PC-9 (cell line): Measurements from ENCODE around the gene BAG1. TPM values are rescaled to one million over a fixed set of nuclear protein-coding genes. Genes with fewer than 3 reads are reported as not detected.
A peak's percentile ranks its signal among the peaks of the same experiment; 100 is the strongest.

ENCODE experiments used
- BruUV-seq: library from RNA; stranded (reverse); fragments of 400-500 nt; replicated peaks from 2 replicates; lab custom pipeline; 2021; lab: Mats Ljungman, UMichigan
- CTCF ChIA-PET: fragments of 300-600 bp; sonication (Branson Sonifier 250); formaldehyde crosslinking; loops from one replicate; lab custom pipeline; 2022; ENCODE audit warnings: antibody characterized with exemption; lab: Charles Lee
- POLR2A ChIA-PET: fragments of 300-600 bp; sonication (Branson Sonifier 250); formaldehyde crosslinking; loops from one replicate; lab custom pipeline; 2022; ENCODE audit warnings: antibody characterized with exemption; ENCODE audit not compliant: unreplicated experiment; lab: Charles Lee
- DNase-seq, 2 experiments: peaks; one replicate each; pipeline versions ENCODE4 v3.0.0 to v3.0.0-alpha.2; 2015 to 2022; ENCODE audit warnings: mixed read lengths in 1 of 2
- H2AFZ ChIP-seq: fragments of 200-600 bp; sonication (generic); 2 replicates; pipeline ENCODE4 v1.8.1; 2017; ENCODE audit warnings: antibody characterized with exemption
- H3F3A ChIP-seq: fragments of 200-600 bp; sonication (generic); 2 replicates; pipeline ENCODE4 v1.8.1; 2017; ENCODE audit warnings: antibody characterized with exemption, mild to moderate bottlenecking, low read depth; ENCODE audit not compliant: insufficient read depth
- H3K27ac ChIP-seq: fragments of 200-600 bp; sonication (generic); 2 replicates; pipeline ENCODE4 v1.6.1; 2016; ENCODE audit warnings: mixed run types
- H3K27me3 ChIP-seq: fragments of 200-600 bp; sonication (generic); 2 replicates; pipeline ENCODE4 v1.6.1; 2016; ENCODE audit warnings: low read depth, mixed run types; ENCODE audit not compliant: insufficient read depth
- H3K36me3 ChIP-seq: fragments of 200-600 bp; sonication (generic); 2 replicates; pipeline ENCODE4 v1.6.1; 2016; ENCODE audit warnings: low read depth, mixed run types
- H3K4me1 ChIP-seq: fragments of 200-600 bp; sonication (generic); replicated peaks from 2 replicates; pipeline ENCODE4 v1.6.1; 2016; ENCODE audit warnings: mixed run types; ENCODE audit not compliant: insufficient read depth
- H3K4me2 ChIP-seq: fragments of 200-600 bp; sonication (generic); 2 replicates; pipeline ENCODE4 v1.6.1; 2017; ENCODE audit warnings: mixed run types
- H3K4me3 ChIP-seq: fragments of 200-600 bp; sonication (generic); 2 replicates; pipeline ENCODE4 v1.6.1; 2016; ENCODE audit warnings: mixed run types
- H3K79me2 ChIP-seq: fragments of 200-600 bp; sonication (generic); 2 replicates; pipeline ENCODE4 v1.6.1; 2017; ENCODE audit warnings: low read depth, mixed run types
- H3K9me2 ChIP-seq: fragments of 200-600 bp; sonication (generic); 2 replicates; pipeline ENCODE4 v1.8.1; 2017; ENCODE audit warnings: mild to moderate bottlenecking; ENCODE audit not compliant: insufficient read depth
- H3K9me3 ChIP-seq: fragments of 200-600 bp; sonication (generic); 2 replicates; pipeline ENCODE4 v1.8.1; 2016; ENCODE audit warnings: low read depth; ENCODE audit not compliant: insufficient read depth
- H4K20me1 ChIP-seq: fragments of 200-600 bp; sonication (generic); 2 replicates; pipeline ENCODE4 v1.8.1; 2017; ENCODE audit not compliant: insufficient read depth
- EZH2 ChIP-seq: fragments of 200-600 bp; sonication (generic); IDR thresholded peaks from 2 replicates; pipeline ENCODE4 v1.8.0; 2017; ENCODE audit warnings: antibody characterized with exemption, low read depth
- intact Hi-C: fragments of 100-400 bp; cut with micrococcal nuclease; formaldehyde crosslinking; loops from one replicate; pipeline ENCODE4 v1.10.0; 2022; ENCODE audit not compliant: unreplicated experiment
- total RNA-seq: library from RNA; stranded (reverse); gene quantifications from 2 replicates; pipeline ENCODE4 v1.2.3, GENCODE V29; 2021
- TF ChIP-seq, protein P1 (sequence below): fragments of 200-600 bp; sonication (generic); conservative IDR thresholded peaks from 2 replicates; pipeline ENCODE4 v1.6.1; 2017; ENCODE audit warnings: mixed run types, antibody characterized with exemption, mild to moderate bottlenecking, moderate library complexity

Gene BAG1
- total RNA-seq, 1 experiment from 2014 or later, result 21.9 TPM

- Histone ChIP-seq H3K4me1 (peaks cover 15% of the 10 kb centered on the region), H4K20me1 (no peaks in the 10 kb centered on the region), H3K9me3 (no peaks in the 10 kb centered on the region), H3K36me3 (peaks cover 5% of the 10 kb centered on the region; the same call in 1 of the 2 replicates), H3K27me3 (no peaks in the 10 kb centered on the region), H3K79me2 (peaks cover 29% of the 10 kb centered on the region), H3K4me2 (no peak overlapping the region), H3K9me2 (no peaks in the 10 kb centered on the region), H3K27ac (no peak overlapping the region), H3K4me3 (no peak overlapping the region), H3F3A (no peaks in the 10 kb centered on the region), H2AFZ (no peak overlapping the region)
- TF ChIP-seq, protein P1, sequence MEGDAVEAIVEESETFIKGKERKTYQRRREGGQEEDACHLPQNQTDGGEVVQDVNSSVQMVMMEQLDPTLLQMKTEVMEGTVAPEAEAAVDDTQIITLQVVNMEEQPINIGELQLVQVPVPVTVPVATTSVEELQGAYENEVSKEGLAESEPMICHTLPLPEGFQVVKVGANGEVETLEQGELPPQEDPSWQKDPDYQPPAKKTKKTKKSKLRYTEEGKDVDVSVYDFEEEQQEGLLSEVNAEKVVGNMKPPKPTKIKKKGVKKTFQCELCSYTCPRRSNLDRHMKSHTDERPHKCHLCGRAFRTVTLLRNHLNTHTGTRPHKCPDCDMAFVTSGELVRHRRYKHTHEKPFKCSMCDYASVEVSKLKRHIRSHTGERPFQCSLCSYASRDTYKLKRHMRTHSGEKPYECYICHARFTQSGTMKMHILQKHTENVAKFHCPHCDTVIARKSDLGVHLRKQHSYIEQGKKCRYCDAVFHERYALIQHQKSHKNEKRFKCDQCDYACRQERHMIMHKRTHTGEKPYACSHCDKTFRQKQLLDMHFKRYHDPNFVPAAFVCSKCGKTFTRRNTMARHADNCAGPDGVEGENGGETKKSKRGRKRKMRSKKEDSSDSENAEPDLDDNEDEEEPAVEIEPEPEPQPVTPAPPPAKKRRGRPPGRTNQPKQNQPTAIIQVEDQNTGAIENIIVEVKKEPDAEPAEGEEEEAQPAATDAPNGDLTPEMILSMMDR, result no peak
- no peak for TF ChIP-seq EZH2
- ChIA-PET CTCF (no interaction called here), POLR2A (no interaction called here)
- intact Hi-C loops, result no loop called here
- no TSS peak for BruUV-seq
- DNase-seq, result no peak
Observed at GRCh38 chr9:33267151-33267767, 2.8 kb upstream of the BAG1 start.

DNA sequence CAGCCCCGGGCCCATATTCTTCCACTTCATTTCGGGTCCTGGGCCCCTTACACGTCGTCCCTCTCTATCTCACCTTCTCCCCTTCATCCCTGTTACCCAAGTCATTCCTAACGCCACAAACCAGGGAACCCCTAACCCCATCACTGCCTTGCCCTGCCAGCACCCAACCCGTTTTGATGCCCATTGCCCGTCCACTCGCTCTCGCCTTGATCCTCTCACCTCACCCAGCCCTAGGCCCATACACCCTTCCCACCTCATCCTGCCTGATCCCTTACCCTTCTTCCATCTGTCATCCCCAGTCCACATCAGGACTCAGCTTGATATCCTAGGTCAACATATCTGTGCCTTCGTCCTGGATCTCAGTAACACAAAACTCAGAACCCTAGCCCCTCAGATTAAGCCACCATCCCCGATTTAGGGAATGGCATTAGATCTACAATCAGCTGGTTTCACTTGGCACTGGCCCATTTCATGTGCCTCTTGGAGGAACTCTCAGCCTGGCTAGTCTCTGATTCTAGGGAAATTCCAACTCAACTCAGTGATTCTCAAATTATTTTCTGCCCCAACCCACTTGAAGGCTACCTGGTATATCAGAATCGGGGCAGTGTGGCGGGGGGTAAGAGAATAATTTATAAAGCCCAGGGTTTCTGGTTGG, 830 bp upstream of the BAG1 start:
- peak overlapping the region; percentile 76 for H3K4me3 ChIP-seq
- H3F3A ChIP-seq, result no peaks in the 10 kb centered on the region
- H3K4me2 ChIP-seq, result peak overlapping the region; percentile 97
- H3K4me1 ChIP-seq, result peaks cover 15% of the 10 kb centered on the region
- no peaks in the 10 kb centered on the region for H4K20me1 ChIP-seq
- peak overlapping the region; percentile 47 for H3K27ac ChIP-seq
- no peak for DNase-seq
- ChIA-PET POLR2A (no interaction called here), CTCF (no interaction called here)
- peaks cover 14% of the 10 kb centered on the region for H3K36me3 ChIP-seq
- H3K79me2 ChIP-seq, result peaks cover 35% of the 10 kb centered on the region
- H3K9me2 ChIP-seq, result no peaks in the 10 kb centered on the region
- no peaks in the 10 kb centered on the region for H3K27me3 ChIP-seq
- TF ChIP-seq EZH2, result no peak
- TF ChIP-seq, protein P1, result no peak
- intact Hi-C loops, result no loop called here
- H2AFZ ChIP-seq, result peak overlapping the region; percentile 66; the same call in 1 of the 2 replicates
- TSS peak; percentile 43 for BruUV-seq
- no peaks in the 10 kb centered on the region for H3K9me3 ChIP-seq

- H3K4me1 ChIP-seq, result peaks cover 15% of the 10 kb centered on the region
- H3F3A ChIP-seq, result no peaks in the 10 kb centered on the region
- H4K20me1 ChIP-seq, result no peaks in the 10 kb centered on the region
- peaks cover 35% of the 10 kb centered on the region for H3K79me2 ChIP-seq
- H3K27me3 ChIP-seq, result no peaks in the 10 kb centered on the region
- peak overlapping the region; percentile 53 for H3K27ac ChIP-seq
- intact Hi-C loops, result loop anchor here (1.0 kb wide), 1 partner anchor 35 kb away; no protein-coding TSS in a partner anchor
- CTCF ChIA-PET, result no interaction called here
- DNase-seq, result no peak
- H3K9me3 ChIP-seq, result no peaks in the 10 kb centered on the region
- peak overlapping the region; percentile 85 for H2AFZ ChIP-seq
- POLR2A ChIA-PET, result interaction anchor here (0.6 kb wide), 1 partner anchor 675 kb away, joined by 3 read pairs; no protein-coding TSS in a partner anchor
- H3K4me2 ChIP-seq, result peak overlapping the region; percentile 97
- no TSS peak for BruUV-seq
- peak overlapping the region; percentile 89 for H3K4me3 ChIP-seq
- H3K9me2 ChIP-seq, result no peaks in the 10 kb centered on the region
- TF ChIP-seq, protein P1, result no peak
- no peak for TF ChIP-seq EZH2
- peaks cover 8% of the 10 kb centered on the region; the same call in 1 of the 2 replicates for H3K36me3 ChIP-seq
Observed at GRCh38 chr9:33264003-33264472, 470 bp downstream of the BAG1 start.
